Endodermal cell (in vitro differentiated cells): ENCODE results near the gene FBRSL1. TPM values are rescaled to one million over a fixed set of nuclear protein-coding genes. Genes with fewer than 3 reads are reported as not detected.
A peak's percentile ranks its signal among the peaks of the same experiment; 100 is the strongest.

ENCODE experiments used
- DNase-seq: peaks from one replicate; pipeline ENCODE4 v3.0.0-alpha.2; 2017
- H3K27ac ChIP-seq: 2 replicates; pipeline ENCODE4 v1.5.1; 2013; ENCODE audit warnings: mild to moderate bottlenecking, low read depth, low read length, moderate library complexity
- H3K27me3 ChIP-seq: 2 replicates; pipeline ENCODE4 v1.6.1; 2013; ENCODE audit warnings: mild to moderate bottlenecking, low read length, moderate library complexity; ENCODE audit not compliant: insufficient read depth, control insufficient read depth, poor library complexity, severe bottlenecking
- H3K36me3 ChIP-seq: 2 replicates; pipeline ENCODE4 v1.7.0; 2013; ENCODE audit warnings: mild to moderate bottlenecking, low read length, moderate library complexity; ENCODE audit not compliant: control insufficient read depth, insufficient read depth
- H3K4me1 ChIP-seq: one replicate; pipeline ENCODE4 v1.7.0; 2013; ENCODE audit warnings: low read length; ENCODE audit not compliant: control insufficient read depth, insufficient read depth
- H3K4me3 ChIP-seq: 2 replicates; pipeline ENCODE4 v1.5.1; 2013; ENCODE audit warnings: mild to moderate bottlenecking, low read length, moderate library complexity
- H3K9ac ChIP-seq: 2 replicates; pipeline ENCODE4 v1.6.1; 2013; ENCODE audit warnings: mild to moderate bottlenecking, low read length, moderate library complexity; ENCODE audit not compliant: poor library complexity, severe bottlenecking; ENCODE audit errors: extremely low read depth
- H3K9me3 ChIP-seq: 2 replicates; pipeline ENCODE4 v1.6.1; 2013; ENCODE audit warnings: mild to moderate bottlenecking, low read length, moderate library complexity; ENCODE audit not compliant: control insufficient read depth
- H3K27ac Mint-ChIP-seq: 2 replicates; pipeline ENCODE4 v1.8.0; 2020; ENCODE audit warnings: mixed read lengths
- H3K27me3 Mint-ChIP-seq: 2 replicates; pipeline ENCODE4 v1.8.0; 2021; ENCODE audit warnings: mild to moderate bottlenecking, mixed read lengths; ENCODE audit not compliant: insufficient read depth
- H3K36me3 Mint-ChIP-seq: 2 replicates; pipeline ENCODE4 v1.8.0; 2020; ENCODE audit warnings: low read depth, mixed read lengths
- H3K4me1 Mint-ChIP-seq: 2 replicates; pipeline ENCODE4 v1.8.0; 2020; ENCODE audit warnings: mixed read lengths
- H3K4me3 Mint-ChIP-seq: 2 replicates; pipeline ENCODE4 v1.8.0; 2020; ENCODE audit warnings: mild to moderate bottlenecking, moderate library complexity, mixed read lengths
- H3K9me3 Mint-ChIP-seq: 2 replicates; pipeline ENCODE4 v1.8.0; 2020; ENCODE audit warnings: mild to moderate bottlenecking, mixed read lengths
- WGBS, 2 experiments: methylation state at CpG; one replicate each; pipeline versions ENCODE4 v1.1.5 to v1.1.7; 2013; ENCODE audit warnings: missing lambda C conversion rate in 2 of 2, mixed read lengths in 1 of 2; ENCODE audit not compliant: insufficient coverage in 1 of 2, insufficient read length in 1 of 2; 5-methylcytosine and 5-hydroxymethylcytosine counted together
- total RNA-seq, 2 donors: library from RNA; stranded (reverse); fragmentation: NEBNext Ultra II Directional in 1 of 2; extraction: Animal tissue kit (Norgen Biotek cat#: 25700) in 1 of 2; gene quantifications; 2 replicates in 1 of 2; 3 replicates in 1 of 2; pipeline ENCODE4 v1.2.1, GENCODE V29; 2021
- TF ChIP-seq, protein P1 (sequence below): fragments of 200-600 bp; sonication (generic); conservative IDR thresholded peaks from 2 replicates; pipeline ENCODE4 v1.5.0; 2021; ENCODE audit warnings: antibody characterized with exemption, mild to moderate bottlenecking

FBRSL1 gene
- total RNA-seq, 2 donors from 2014 or later: 74.9 to 92.3 TPM

DNA sequence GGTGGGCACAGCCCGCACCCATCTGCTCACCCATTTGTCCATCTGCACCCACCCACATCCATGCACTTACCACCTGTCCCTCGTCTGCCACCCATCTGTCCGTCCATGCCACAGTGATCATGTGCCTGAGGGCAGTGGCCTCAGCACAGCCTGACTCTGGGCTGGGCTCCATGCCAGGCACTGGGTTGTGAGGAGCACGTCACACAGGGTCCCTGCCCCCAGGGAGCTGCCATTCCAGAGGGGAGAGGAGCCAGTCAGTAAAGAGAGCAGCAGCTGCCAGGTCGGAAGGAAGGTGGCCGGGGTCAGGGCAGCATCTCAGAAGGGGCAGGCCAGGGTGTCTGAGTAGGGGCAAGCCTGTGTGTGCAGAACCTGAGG, 43.6 kb downstream of the FBRSL1 start:
- Mint-ChIP-seq H3K36me3 (peaks cover 31% of the 10 kb centered on the region), H3K27me3 (peaks cover 60% of the 10 kb centered on the region), H3K4me3 (no peak overlapping the region), H3K9me3 (peaks cover 61% of the 10 kb centered on the region), H3K4me1 (no peaks in the 10 kb centered on the region), H3K27ac (no peak overlapping the region)
- TF ChIP-seq, protein P1, sequence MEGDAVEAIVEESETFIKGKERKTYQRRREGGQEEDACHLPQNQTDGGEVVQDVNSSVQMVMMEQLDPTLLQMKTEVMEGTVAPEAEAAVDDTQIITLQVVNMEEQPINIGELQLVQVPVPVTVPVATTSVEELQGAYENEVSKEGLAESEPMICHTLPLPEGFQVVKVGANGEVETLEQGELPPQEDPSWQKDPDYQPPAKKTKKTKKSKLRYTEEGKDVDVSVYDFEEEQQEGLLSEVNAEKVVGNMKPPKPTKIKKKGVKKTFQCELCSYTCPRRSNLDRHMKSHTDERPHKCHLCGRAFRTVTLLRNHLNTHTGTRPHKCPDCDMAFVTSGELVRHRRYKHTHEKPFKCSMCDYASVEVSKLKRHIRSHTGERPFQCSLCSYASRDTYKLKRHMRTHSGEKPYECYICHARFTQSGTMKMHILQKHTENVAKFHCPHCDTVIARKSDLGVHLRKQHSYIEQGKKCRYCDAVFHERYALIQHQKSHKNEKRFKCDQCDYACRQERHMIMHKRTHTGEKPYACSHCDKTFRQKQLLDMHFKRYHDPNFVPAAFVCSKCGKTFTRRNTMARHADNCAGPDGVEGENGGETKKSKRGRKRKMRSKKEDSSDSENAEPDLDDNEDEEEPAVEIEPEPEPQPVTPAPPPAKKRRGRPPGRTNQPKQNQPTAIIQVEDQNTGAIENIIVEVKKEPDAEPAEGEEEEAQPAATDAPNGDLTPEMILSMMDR: no peak
- no peak overlapping the region for H3K4me3 ChIP-seq
- no peak overlapping the region for H3K27ac ChIP-seq
- H3K9me3 ChIP-seq: peaks cover 36% of the 10 kb centered on the region
- no peak for DNase-seq
- H3K36me3 ChIP-seq: no peaks in the 10 kb centered on the region
- H3K27me3 ChIP-seq: no peaks in the 10 kb centered on the region
- H3K9ac ChIP-seq: no peak overlapping the region
- 88 to 100% methylated on average over 3 to 6 of the region's 6 CpGs for WGBS, 2 experiments
- H3K4me1 ChIP-seq: no peaks in the 10 kb centered on the region

DNA sequence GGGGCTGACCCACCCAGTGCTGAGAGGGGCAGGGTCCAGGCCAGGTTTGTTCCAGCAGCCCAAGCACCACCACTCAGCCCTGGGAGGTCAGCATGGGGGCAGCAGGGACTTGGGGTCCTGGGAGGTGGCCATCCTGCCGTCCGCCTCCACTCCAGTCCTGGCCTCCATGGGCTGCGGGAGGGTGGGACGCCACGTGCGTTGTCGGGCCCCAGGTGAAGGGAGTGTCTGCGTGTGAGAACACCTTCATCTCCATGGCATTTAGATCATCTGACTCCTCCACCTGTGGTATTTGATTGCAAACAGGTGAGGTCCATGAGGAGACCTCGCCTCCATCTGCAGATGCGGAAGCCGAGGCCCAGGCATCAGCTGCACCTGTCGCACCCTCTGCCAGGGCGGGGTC, 44.1 kb downstream of the FBRSL1 start:
- H3K4me1 Mint-ChIP-seq: no peaks in the 10 kb centered on the region
- Histone ChIP-seq H3K9ac (no peak overlapping the region), H3K4me1 (no peaks in the 10 kb centered on the region), H3K36me3 (no peaks in the 10 kb centered on the region), H3K27ac (no peak overlapping the region), H3K4me3 (no peak overlapping the region), H3K9me3 (peaks cover 36% of the 10 kb centered on the region), H3K27me3 (no peaks in the 10 kb centered on the region)
- H3K36me3 Mint-ChIP-seq: peaks cover 31% of the 10 kb centered on the region
- H3K27ac Mint-ChIP-seq: no peak overlapping the region
- DNase-seq: no peak
- H3K4me3 Mint-ChIP-seq: no peak overlapping the region
- WGBS, 2 experiments: 95 to 100% methylated on average over 6 to 13 of the region's 13 CpGs
- peaks cover 61% of the 10 kb centered on the region for H3K9me3 Mint-ChIP-seq
- peaks cover 63% of the 10 kb centered on the region for H3K27me3 Mint-ChIP-seq
- TF ChIP-seq, protein P1: no peak

DNA sequence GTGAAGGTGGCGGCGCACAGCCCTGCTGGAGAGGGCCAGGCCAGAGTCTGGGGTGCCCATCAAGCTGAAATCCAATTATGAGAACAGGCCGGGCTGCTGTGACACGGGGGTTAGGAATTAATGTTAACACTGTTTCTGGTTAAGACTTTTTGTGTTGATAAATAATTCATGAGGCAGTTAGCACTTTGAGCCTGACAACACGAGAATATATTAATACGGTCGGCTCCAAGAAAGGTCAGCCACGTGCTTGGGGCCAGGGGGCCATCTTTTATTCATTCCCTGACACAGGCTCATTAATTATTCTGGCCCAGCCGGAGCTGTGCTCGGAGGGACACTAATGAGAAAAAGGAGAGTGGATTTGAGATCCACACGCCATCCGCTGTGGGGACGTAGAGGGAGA, 45.1 kb downstream of the FBRSL1 start:
- H3K9me3 Mint-ChIP-seq: peaks cover 61% of the 10 kb centered on the region
- peaks cover 58% of the 10 kb centered on the region for H3K27me3 Mint-ChIP-seq
- TF ChIP-seq, protein P1: no peak
- 87 to 94% methylated on average over 11 to 13 of the region's 13 CpGs for WGBS, 2 experiments
- Histone ChIP-seq H3K4me3 (no peak overlapping the region), H3K27me3 (no peaks in the 10 kb centered on the region), H3K27ac (peak overlapping the region; percentile 60), H3K9me3 (peaks cover 36% of the 10 kb centered on the region), H3K4me1 (no peaks in the 10 kb centered on the region), H3K9ac (no peak overlapping the region), H3K36me3 (no peaks in the 10 kb centered on the region)
- H3K27ac Mint-ChIP-seq: no peak overlapping the region
- DNase-seq: no peak
- no peak overlapping the region for H3K4me3 Mint-ChIP-seq
- H3K4me1 Mint-ChIP-seq: no peaks in the 10 kb centered on the region
- peaks cover 28% of the 10 kb centered on the region for H3K36me3 Mint-ChIP-seq
